ENCODE data around the gene BAZ2B. TPM values are rescaled to one million over a fixed set of nuclear protein-coding genes. Genes with fewer than 3 reads are reported as not detected.

BAZ2B gene
- polyA plus RNA-seq, 3 donors = 69.4 to 90.0 (median 81.8) TPM

DNA sequence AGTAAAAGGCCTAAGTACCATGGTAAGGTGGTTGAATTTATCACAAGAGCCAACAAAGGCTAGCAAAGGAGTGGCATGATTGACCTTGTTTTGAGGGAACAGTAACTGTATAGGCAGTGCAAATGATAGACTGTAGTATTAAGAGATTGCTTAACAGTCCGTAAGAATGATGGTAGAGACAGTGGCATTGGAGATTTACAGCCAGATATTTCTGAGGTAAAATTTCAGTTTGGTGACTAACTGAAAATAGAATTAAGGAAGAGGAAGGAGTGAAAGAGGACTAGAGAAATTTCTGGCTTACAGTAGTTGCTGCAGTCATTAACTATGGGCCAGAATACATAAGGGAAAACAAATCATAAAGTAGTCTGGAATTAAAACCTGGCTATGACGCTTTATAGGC, 4.4 kb upstream of the BAZ2B start:
- no peak for DNase-seq (ENCODE audit: extremely low read depth in 1 of 11, low read depth in 9 of 11, low spot score in 4 of 11)

GRCh38 chr2:159617646-159618045, 1.3 kb upstream of the BAZ2B start:
- DNase-seq (ENCODE audit: extremely low read depth in 1 of 11, low read depth in 9 of 11, low spot score in 4 of 11) = peak in 2 of 11 donors; percentile 45 to 63

DNA sequence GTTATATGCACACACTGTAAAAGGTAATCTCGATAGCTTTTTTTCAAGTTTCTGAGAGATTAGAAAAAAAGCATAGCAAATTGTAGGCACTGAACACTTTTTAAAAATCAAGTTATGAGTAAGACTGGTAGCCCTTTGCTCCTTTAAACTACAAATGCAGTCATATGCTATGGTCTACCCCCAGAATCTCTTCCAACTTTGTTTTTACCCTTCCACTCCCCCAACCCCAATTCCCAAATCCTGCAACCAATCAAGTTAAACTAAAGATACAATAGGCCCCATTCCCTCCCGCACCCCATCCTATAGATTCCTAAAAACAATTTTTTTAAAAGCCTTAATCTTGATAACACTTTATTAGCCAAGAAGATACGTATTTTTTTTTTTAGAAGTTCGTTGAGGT, 752 bp upstream of the BAZ2B start:
- DNase-seq (ENCODE audit: extremely low read depth in 1 of 11, low read depth in 9 of 11, low spot score in 4 of 11) = no peak

GRCh38 chr2:159615367-159616285, 722 bp downstream of the BAZ2B start:
- DNase-seq (ENCODE audit: extremely low read depth in 1 of 11, low read depth in 9 of 11, low spot score in 4 of 11) = peak in 10 of 11 donors; percentile 44 to 94 (median 92)

- DNase-seq (ENCODE audit: extremely low read depth in 1 of 11, low read depth in 9 of 11, low spot score in 4 of 11) = peak in 6 of 11 donors; percentile 54 to 88 (median 76)
Observed at GRCh38 chr2:159614534-159615366, 1.6 kb downstream of the BAZ2B start.

DNA sequence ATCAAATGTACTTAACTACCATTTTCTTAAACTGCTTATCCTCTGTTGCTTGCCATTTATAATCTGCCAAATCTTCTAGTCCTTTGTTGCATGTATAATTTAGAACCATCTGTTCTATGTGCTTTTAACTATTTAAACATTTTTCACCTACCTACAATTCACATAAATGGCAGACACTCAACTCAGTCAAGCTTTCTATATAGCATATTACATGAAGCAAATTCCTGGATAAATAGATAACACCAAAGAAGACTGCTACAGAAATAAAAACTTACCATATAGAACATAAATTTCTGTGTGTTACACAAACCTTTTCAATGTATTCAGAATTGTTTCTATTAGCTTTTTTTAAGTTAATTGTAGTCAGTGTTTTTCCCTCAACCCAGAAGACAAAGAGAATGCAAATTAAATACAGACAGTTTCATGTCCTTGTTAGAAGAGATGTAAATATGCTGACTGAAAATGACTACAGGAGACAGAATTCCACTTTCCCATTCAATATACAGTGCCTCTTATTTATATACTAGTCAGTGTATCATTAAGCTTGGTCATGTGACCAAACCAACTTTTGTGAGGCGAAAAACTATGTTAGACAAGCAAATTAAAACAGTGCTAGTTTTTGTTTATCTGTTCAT, 2.6 kb downstream of the BAZ2B start:
- DNase-seq (ENCODE audit: extremely low read depth in 1 of 11, low read depth in 9 of 11, low spot score in 4 of 11) = peak in 2 of 11 donors; percentile 55 to 67

GRCh38 chr2:159613091-159613490, 3.3 kb downstream of the BAZ2B start:
- no peak for DNase-seq (ENCODE audit: extremely low read depth in 1 of 11, low read depth in 9 of 11, low spot score in 4 of 11)

DNA sequence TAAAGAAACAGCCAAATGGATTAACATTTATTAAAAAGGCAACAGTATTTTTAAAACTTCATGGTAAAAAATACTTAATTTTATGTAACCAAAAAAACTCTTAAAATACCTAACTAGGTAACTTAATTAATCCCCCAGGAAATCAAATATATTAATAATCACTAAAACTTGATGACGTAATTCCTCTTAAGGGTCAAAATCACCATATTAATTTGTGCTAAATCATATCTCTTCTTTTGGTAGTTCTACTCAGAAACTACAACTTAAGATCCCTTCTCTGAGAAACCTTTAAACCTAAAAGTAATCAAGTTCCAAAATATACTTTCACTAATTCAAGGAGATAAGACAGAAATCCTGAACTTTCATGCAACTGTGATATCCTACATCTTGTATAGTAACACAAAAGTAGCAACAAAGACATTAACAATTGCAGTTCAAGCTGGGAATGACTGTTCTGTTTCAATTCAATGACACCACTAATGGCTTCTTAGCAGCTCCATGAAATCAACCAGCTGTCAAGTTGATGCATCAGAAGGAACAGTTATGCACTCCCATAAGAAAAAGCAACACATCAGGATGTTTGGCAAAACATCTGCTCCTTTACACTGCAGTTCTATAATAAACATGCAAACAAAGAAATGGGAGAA, 4.0 kb downstream of the BAZ2B start:
- DNase-seq (ENCODE audit: extremely low read depth in 1 of 11, low read depth in 9 of 11, low spot score in 4 of 11) = peak in 7 of 11 donors; percentile 55 to 77 (median 61)

- DNase-seq (ENCODE audit: extremely low read depth in 1 of 11, low read depth in 9 of 11, low spot score in 4 of 11) = no peak
Observed at GRCh38 chr2:159609811-159610549, 6.4 kb downstream of the BAZ2B start.

DNA sequence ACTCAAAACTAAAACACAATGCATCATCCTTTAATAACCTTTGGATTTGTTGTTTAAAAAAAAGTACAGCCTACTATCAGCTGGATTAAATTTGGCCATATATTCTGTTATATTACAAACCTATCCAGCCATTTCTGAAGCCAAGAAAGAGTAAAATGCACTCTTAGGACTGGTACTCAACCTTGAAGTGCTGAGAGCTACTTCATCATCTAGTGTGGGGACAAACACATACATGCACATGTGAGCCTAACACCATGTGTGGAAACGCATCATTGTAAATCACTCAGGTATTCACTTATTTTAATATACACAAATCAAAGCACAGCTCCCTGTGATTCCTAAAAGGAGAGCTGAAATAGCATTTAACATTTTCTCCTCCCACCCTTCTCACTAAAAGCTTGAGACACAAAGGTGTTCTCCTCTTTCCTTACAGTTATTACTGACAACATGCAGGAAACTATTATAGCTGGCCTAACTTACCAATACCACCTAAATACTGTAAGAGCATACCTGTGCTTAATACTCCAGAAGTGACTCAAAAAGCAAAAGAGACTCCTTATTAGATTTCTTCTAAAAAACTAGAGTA, 7.5 kb downstream of the BAZ2B start:
- no peak for DNase-seq (ENCODE audit: extremely low read depth in 1 of 11, low read depth in 9 of 11, low spot score in 4 of 11)

DNA sequence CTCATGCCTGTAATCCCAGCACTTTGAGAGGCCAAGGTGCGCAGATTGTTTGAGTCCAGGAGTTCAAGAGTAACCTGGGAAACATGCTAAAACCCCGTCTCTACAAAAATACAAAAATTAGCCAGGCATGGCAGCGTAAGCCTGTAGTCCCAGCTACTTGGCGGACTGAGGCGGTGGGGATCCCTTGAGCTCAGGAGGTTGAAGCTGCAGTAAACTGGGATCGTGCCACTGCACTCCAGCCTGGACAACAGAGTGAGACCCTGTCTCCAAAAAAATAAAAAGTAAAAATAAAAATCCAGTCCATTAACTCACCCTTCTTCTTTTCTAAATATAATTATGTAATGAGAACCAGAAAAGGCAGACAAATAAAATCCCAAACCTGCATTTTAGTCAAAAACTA, 8.2 kb downstream of the BAZ2B start:
- no peak for DNase-seq (ENCODE audit: extremely low read depth in 1 of 11, low read depth in 9 of 11, low spot score in 4 of 11)

DNA sequence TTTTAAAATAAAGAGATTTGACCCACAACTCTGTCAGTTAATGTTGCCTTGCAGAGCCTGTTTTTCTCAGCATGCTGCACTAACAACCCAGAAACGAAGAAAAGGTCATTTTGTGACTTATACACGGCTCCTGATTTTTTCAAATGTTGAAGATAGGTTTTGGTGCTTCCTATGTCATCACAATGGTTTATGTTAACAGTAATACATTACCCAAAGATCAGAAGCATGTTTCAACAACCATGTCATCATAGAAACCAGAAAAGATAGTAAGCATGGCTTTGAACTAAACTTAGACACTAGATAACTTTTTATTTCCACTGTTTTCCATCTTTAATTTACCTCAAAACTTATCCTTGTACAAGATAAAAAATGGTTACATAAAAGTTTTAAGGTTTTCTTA, 10.1 kb downstream of the BAZ2B start:
- DNase-seq (ENCODE audit: extremely low read depth in 1 of 11, low read depth in 9 of 11, low spot score in 4 of 11) = no peak

GRCh38 chr2:159605441-159606178, 10.7 kb downstream of the BAZ2B start:
- no peak for DNase-seq (ENCODE audit: extremely low read depth in 1 of 11, low read depth in 9 of 11, low spot score in 4 of 11)

GRCh38 chr2:159604159-159604558, 12.2 kb downstream of the BAZ2B start:
- DNase-seq (ENCODE audit: extremely low read depth in 1 of 11, low read depth in 9 of 11, low spot score in 4 of 11) = no peak

DNA sequence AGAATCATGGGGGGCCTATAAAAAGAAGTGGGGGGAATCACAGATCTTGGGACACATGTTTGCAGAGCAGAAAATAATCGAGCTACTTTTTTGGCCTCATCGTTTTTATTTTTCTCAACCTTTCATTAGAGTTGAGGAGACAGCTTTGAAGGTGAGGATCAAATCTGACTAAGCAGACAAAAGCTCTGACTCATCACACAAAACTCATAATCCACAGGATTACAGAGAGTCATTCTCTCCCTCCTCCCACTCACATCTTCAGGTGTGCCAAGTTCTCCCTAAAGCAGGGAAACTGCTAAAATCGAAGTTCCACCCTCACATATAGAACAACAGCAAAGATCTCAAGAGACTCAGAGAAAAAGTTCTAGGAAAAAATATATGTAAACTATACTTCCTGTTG, 15.6 kb downstream of the BAZ2B start:
- no peak for DNase-seq (ENCODE audit: extremely low read depth in 1 of 11, low read depth in 9 of 11, low spot score in 4 of 11)

- no peak for DNase-seq (ENCODE audit: extremely low read depth in 1 of 11, low read depth in 9 of 11, low spot score in 4 of 11)
Observed at GRCh38 chr2:159595410-159596046, 20.8 kb downstream of the BAZ2B start.

DNA sequence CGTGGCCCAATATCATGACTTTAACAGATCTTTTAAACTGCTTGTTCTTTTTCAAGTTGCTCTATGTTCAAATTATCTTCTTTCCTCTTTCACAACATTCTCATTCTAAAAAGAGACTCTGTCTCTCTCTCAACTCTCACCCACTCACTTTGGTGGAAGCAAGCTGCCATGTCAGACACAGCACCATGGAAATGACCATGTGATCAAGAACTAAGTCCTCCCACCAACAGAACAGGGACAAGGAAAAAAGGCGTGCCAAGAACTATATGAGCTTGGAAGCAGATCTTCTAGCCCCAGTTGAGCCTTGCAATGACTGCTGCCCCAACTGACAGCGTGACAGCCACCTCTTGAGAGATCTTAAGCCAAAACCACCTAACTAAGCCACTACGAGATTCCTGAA, 23.9 kb downstream of the BAZ2B start:
- no peak for DNase-seq (ENCODE audit: extremely low read depth in 1 of 11, low read depth in 9 of 11, low spot score in 4 of 11)

Measured in renal cortex interstitium (tissue), 11 donors.